ENCODE measurements around the gene TFRC. TPM values are rescaled to one million over a fixed set of nuclear protein-coding genes. Genes with fewer than 3 reads are reported as not detected.
A peak's percentile ranks its signal among the peaks of the same experiment; 100 is the strongest.
"Not testable (repeated sequence)": the region's sequence is repeated elsewhere in the genome, so short reads cannot be mapped to it uniquely, and the experiment has no call there.

TFRC gene
- total RNA-seq, 1 experiment from 2014 or later: 89.3 TPM

- DNase-seq (ENCODE audit: low read depth): peak; percentile 74
These were observed 672 bp downstream of the TFRC start for GRCh38 chr3:196081002-196081833.

GRCh38 chr3:196080101-196080846 is 1.6 kb downstream of the TFRC start:
- DNase-seq (ENCODE audit: low read depth): not testable (repeated sequence)

- no peak for DNase-seq (ENCODE audit: low read depth)
These were observed 2.2 kb downstream of the TFRC start for GRCh38 chr3:196079682-196080081.

GRCh38 chr3:196075013-196075412 is 6.9 kb downstream of the TFRC start:
- DNase-seq (ENCODE audit: low read depth): no peak

- peak; percentile 71 for DNase-seq (ENCODE audit: low read depth)
These were observed 8.6 kb downstream of the TFRC start for GRCh38 chr3:196073255-196073753.

- DNase-seq (ENCODE audit: low read depth): no peak
These were observed 9.6 kb downstream of the TFRC start for GRCh38 chr3:196072313-196072712.

- not testable (repeated sequence) for DNase-seq (ENCODE audit: low read depth)
These were observed 13.1 kb downstream of the TFRC start for GRCh38 chr3:196068812-196069211.

GRCh38 chr3:196067439-196067838 is 14.5 kb downstream of the TFRC start:
- no peak for DNase-seq (ENCODE audit: low read depth)

- no peak for DNase-seq (ENCODE audit: low read depth)
These were observed 17.9 kb downstream of the TFRC start for GRCh38 chr3:196063971-196064370.

- DNase-seq (ENCODE audit: low read depth): no peak
These were observed 18.4 kb downstream of the TFRC start for GRCh38 chr3:196063456-196063855.

- no peak for DNase-seq (ENCODE audit: low read depth)
These were observed 18.8 kb downstream of the TFRC start for GRCh38 chr3:196063049-196063448.

- DNase-seq (ENCODE audit: low read depth): no peak
These were observed 21.1 kb downstream of the TFRC start for GRCh38 chr3:196060834-196061233.

GRCh38 chr3:196057760-196058331 is 24.0 kb downstream of the TFRC start:
- DNase-seq (ENCODE audit: low read depth): no peak

- not testable (repeated sequence) for DNase-seq (ENCODE audit: low read depth)
These were observed 25.5 kb downstream of the TFRC start for GRCh38 chr3:196056371-196056770.

- peak; percentile 10 for DNase-seq (ENCODE audit: low read depth)
These were observed 26.1 kb downstream of the TFRC start for GRCh38 chr3:196055683-196056270.

- DNase-seq (ENCODE audit: low read depth): no peak
These were observed 26.6 kb downstream of the TFRC start for GRCh38 chr3:196055240-196055639.

- DNase-seq (ENCODE audit: low read depth): no peak
These were observed 27.2 kb downstream of the TFRC start for GRCh38 chr3:196054661-196055060.

GRCh38 chr3:196053487-196053886 is 28.4 kb downstream of the TFRC start:
- DNase-seq (ENCODE audit: low read depth): no peak

GRCh38 chr3:196051282-196052076 is 30.4 kb downstream of the TFRC start:
- DNase-seq (ENCODE audit: low read depth): no peak

- DNase-seq (ENCODE audit: low read depth): no peak
These were observed 31.3 kb downstream of the TFRC start for GRCh38 chr3:196050597-196050996.

- no peak for DNase-seq (ENCODE audit: low read depth)
These were observed 32.2 kb downstream of the TFRC start for GRCh38 chr3:196049653-196050052.
